T-cell (primary cell): ENCODE data around the gene CDK5RAP1. TPM values are rescaled to one million over a fixed set of nuclear protein-coding genes. Genes with fewer than 3 reads are reported as not detected.

Source experiments
- ATAC-seq, 4 experiments: fragments of 200-7000 bp in 3 of 4; fragments of 150-1000 bp in 1 of 4; cut with Tn5 transposase; replicated peaks in 1 of 4; 1 replicate in 3 of 4; 2 replicates in 1 of 4; pipeline ENCODE4 v1.10.0; 2021; ENCODE audit warnings: moderate library complexity in 3 of 4, mild to moderate bottlenecking in 2 of 4, moderate number of reproducible peaks in 1 of 4
- CTCF ChIA-PET, 2 donors: fragments of 300-600 bp; sonication (Branson Sonifier 250); formaldehyde crosslinking; loops; one replicate each; lab custom pipeline; 2022; ENCODE audit warnings: antibody characterized with exemption in 2 of 2; lab: Charles Lee
- POLR2A ChIA-PET, 2 donors: fragments of 300-600 bp; sonication (Branson Sonifier 250); formaldehyde crosslinking; loops; one replicate each; lab custom pipeline; 2022; ENCODE audit warnings: antibody characterized with exemption in 2 of 2; lab: Charles Lee
- DNase-seq, 35 experiments: peaks; one replicate each; pipeline versions ENCODE4 v3.0.0 to v3.0.0-alpha.2; 2013 to 2023
- H3K27ac ChIP-seq: one replicate; pipeline ENCODE4 v1.5.1; 2013; ENCODE audit warnings: low read length
- H3K27me3 ChIP-seq, 2 experiments: replicated peaks in 1 of 2; 1 replicate in 1 of 2; 2 replicates in 1 of 2; pipeline versions ENCODE4 v1.6.1 to v1.7.0; 2013; ENCODE audit warnings: low read length in 1 of 2, mixed read lengths in 1 of 2; ENCODE audit not compliant: control insufficient read depth in 2 of 2, insufficient read depth in 2 of 2; ENCODE audit errors: extremely low read depth in 1 of 2
- H3K36me3 ChIP-seq, 2 donors: 1 replicate in 1 of 2; 2 replicates in 1 of 2; pipeline versions ENCODE4 v1.6.1 to v1.7.0; 2013; ENCODE audit warnings: low read length in 1 of 2; ENCODE audit not compliant: control insufficient read depth in 2 of 2, insufficient read depth in 1 of 2; ENCODE audit errors: extremely low read depth in 1 of 2
- H3K4me1 ChIP-seq, 2 experiments: 1 replicate in 1 of 2; 2 replicates in 1 of 2; pipeline versions ENCODE4 v1.6.1 to v1.7.0; 2013; ENCODE audit warnings: low read length in 2 of 2, mixed read lengths in 1 of 2; ENCODE audit not compliant: insufficient read depth in 2 of 2, control insufficient read depth in 1 of 2; ENCODE audit errors: extremely low read depth in 1 of 2
- H3K4me3 ChIP-seq, 2 donors: 1 replicate in 1 of 2; 2 replicates in 1 of 2; pipeline versions ENCODE4 v1.5.1 to v1.7.0; 2013; ENCODE audit warnings: mild to moderate bottlenecking in 2 of 2, low read length in 1 of 2, moderate library complexity in 1 of 2; ENCODE audit not compliant: control insufficient read depth in 1 of 2; ENCODE audit errors: extremely low read depth in 1 of 2
- H3K9me3 ChIP-seq: 2 replicates; pipeline ENCODE4 v1.7.0; 2013
- H3K27ac Mint-ChIP-seq, 2 donors: one replicate each; pipeline ENCODE4 v1.8.0; 2020 to 2021; ENCODE audit warnings: mild to moderate bottlenecking in 2 of 2, mixed read lengths in 2 of 2
- H3K27me3 Mint-ChIP-seq, 2 donors: one replicate each; pipeline ENCODE4 v1.8.0; 2021 to 2022; ENCODE audit warnings: mixed read lengths in 2 of 2
- H3K36me3 Mint-ChIP-seq: one replicate; pipeline ENCODE4 v1.8.0; 2021; ENCODE audit warnings: mixed read lengths
- H3K4me1 Mint-ChIP-seq, 3 donors: one replicate each; pipeline ENCODE4 v1.8.0; 2020 to 2022; ENCODE audit warnings: mixed read lengths in 3 of 3, mild to moderate bottlenecking in 1 of 3
- H3K4me3 Mint-ChIP-seq, 3 donors: one replicate each; pipeline ENCODE4 v1.8.0; 2020 to 2022; ENCODE audit warnings: mild to moderate bottlenecking in 3 of 3, mixed read lengths in 3 of 3, moderate library complexity in 3 of 3
- H3K9me3 Mint-ChIP-seq, 3 donors: one replicate each; pipeline ENCODE4 v1.8.0; 2020 to 2022; ENCODE audit warnings: mixed read lengths in 3 of 3
- WGBS: methylation state at CpG from one replicate; pipeline ENCODE4 v1.1.5; 2013; ENCODE audit warnings: missing lambda C conversion rate; ENCODE audit not compliant: insufficient coverage; 5-methylcytosine and 5-hydroxymethylcytosine counted together
- total RNA-seq, 35 experiments: library from RNA in 6 of 35; stranded (reverse) in 6 of 35; fragments of 120-200 nt in 1 of 35; gene quantifications; one replicate each; pipeline versions ENCODE4 v1.2.1 to v1.2.4 and lab custom pipeline; 2013 to 2026

The CDK5RAP1 gene
- total RNA-seq, 5 donors from 2014 or later (not counting 1 experiment from before 2014, with no cell fraction given): 42.1 to 54.3 (median 49.1) TPM

DNA sequence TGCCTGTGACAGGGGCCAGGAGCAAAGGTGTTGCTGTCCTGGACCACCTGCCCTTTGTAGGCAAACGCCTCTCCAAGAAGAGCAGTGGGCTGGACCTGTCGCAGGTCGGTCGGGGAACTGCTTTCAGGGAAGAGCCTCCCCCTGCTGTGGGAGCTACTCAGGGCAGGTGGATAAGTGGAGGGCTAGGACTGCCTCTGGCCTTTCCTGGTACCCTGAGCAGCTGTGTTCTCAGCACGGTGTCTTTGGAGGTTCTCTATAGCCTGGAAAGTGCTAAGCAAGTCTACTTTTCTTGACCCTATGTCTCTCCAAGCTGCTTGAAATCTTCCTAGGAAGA is 83.3 kb downstream of the CDK5RAP1 start:
- Histone ChIP-seq H3K4me1 (no peaks in the 10 kb centered on the region), H3K36me3 (no peaks in the 10 kb centered on the region), H3K4me3 (no peak overlapping the region), H3K27me3 (peaks cover 0 to 54% of the 10 kb centered on the region in 2 experiments), H3K9me3 (no peaks in the 10 kb centered on the region), H3K27ac (no peak overlapping the region)
- POLR2A ChIA-PET: no interaction called here
- CTCF ChIA-PET: no interaction called here
- 42% methylated on average over 5 of the region's 5 CpGs for WGBS
- H3K36me3 Mint-ChIP-seq: no peaks in the 10 kb centered on the region
- no peak for DNase-seq
- no peak overlapping the region for H3K27ac Mint-ChIP-seq
- H3K4me3 Mint-ChIP-seq: no peak overlapping the region
- no peaks in the 10 kb centered on the region for H3K9me3 Mint-ChIP-seq
- ATAC-seq: no peak
- H3K4me1 Mint-ChIP-seq: no peaks in the 10 kb centered on the region
- peaks cover 4 to 23% of the 10 kb centered on the region in 2 donors for H3K27me3 Mint-ChIP-seq

GRCh38 chr20:33317424-33318095 is 83.8 kb downstream of the CDK5RAP1 start:
- H3K27me3 Mint-ChIP-seq: peaks cover 0 to 22% of the 10 kb centered on the region in 2 donors
- H3K4me1 Mint-ChIP-seq: no peaks in the 10 kb centered on the region
- POLR2A ChIA-PET: no interaction called here
- CTCF ChIA-PET: no interaction called here
- Histone ChIP-seq H3K9me3 (no peaks in the 10 kb centered on the region), H3K4me1 (no peaks in the 10 kb centered on the region), H3K4me3 (no peak overlapping the region), H3K27ac (no peak overlapping the region), H3K36me3 (no peaks in the 10 kb centered on the region), H3K27me3 (peaks cover 0 to 50% of the 10 kb centered on the region in 2 experiments)
- no peaks in the 10 kb centered on the region for H3K9me3 Mint-ChIP-seq
- H3K36me3 Mint-ChIP-seq: no peaks in the 10 kb centered on the region
- 88% methylated on average over 13 of the region's 14 CpGs for WGBS
- ATAC-seq: no peak
- no peak overlapping the region for H3K27ac Mint-ChIP-seq
- H3K4me3 Mint-ChIP-seq: no peak overlapping the region
- no peak for DNase-seq

DNA sequence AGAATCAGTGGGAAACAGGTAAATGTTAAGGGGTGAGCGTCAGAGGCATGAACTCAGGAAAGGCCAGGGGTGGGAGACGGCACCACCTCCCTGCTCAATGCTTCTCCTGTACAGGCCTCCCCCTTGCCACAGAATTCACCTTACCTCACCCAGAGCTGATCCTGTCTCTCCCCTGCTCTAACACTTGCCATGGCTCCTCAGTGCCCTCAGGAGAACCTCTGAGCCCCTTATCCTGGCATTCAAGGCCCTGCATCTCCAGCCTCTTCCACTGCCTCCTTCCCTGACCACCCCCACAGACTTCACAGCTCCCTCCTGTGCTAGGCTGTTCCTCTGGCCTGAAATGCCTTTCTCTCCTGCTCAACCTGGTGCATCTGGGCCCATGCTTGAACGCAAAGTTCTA is 84.4 kb downstream of the CDK5RAP1 start:
- Histone ChIP-seq H3K9me3 (no peaks in the 10 kb centered on the region), H3K36me3 (no peaks in the 10 kb centered on the region), H3K27me3 (peaks cover 0 to 49% of the 10 kb centered on the region in 2 experiments), H3K4me3 (no peak overlapping the region), H3K4me1 (no peaks in the 10 kb centered on the region), H3K27ac (no peak overlapping the region)
- ChIA-PET CTCF (interaction anchor here in 1 of 2 donors (0.6 kb wide), 1 partner anchor 1724 kb away, joined by 3 read pairs; no protein-coding TSS in a partner anchor), POLR2A (no interaction called here)
- Mint-ChIP-seq H3K9me3 (no peaks in the 10 kb centered on the region), H3K36me3 (no peaks in the 10 kb centered on the region), H3K4me3 (no peak overlapping the region), H3K4me1 (no peaks in the 10 kb centered on the region), H3K27ac (no peak overlapping the region), H3K27me3 (peaks cover 0 to 16% of the 10 kb centered on the region in 2 donors)
- no peak for ATAC-seq
- DNase-seq: no peak
- 67% methylated on average over 2 of the region's 3 CpGs for WGBS

GRCh38 chr20:33316343-33316742 is 85.0 kb downstream of the CDK5RAP1 start:
- no peak overlapping the region for H3K4me3 Mint-ChIP-seq
- ChIA-PET CTCF (interaction anchor here (0.6 to 1.0 kb wide), 2 partner anchors 22 to 1723 kb away, joined by 3 read pairs; no protein-coding TSS in a partner anchor), POLR2A (no interaction called here)
- DNase-seq (no peak), ATAC-seq (no peak)
- Histone ChIP-seq H3K36me3 (no peaks in the 10 kb centered on the region), H3K9me3 (no peaks in the 10 kb centered on the region), H3K27me3 (peaks cover 0 to 50% of the 10 kb centered on the region in 2 experiments), H3K27ac (no peak overlapping the region), H3K4me3 (no peak overlapping the region), H3K4me1 (no peaks in the 10 kb centered on the region)
- peaks cover 0 to 13% of the 10 kb centered on the region in 2 donors for H3K27me3 Mint-ChIP-seq
- 70% methylated on average over 5 of the region's 5 CpGs for WGBS
- H3K4me1 Mint-ChIP-seq: no peaks in the 10 kb centered on the region
- no peak overlapping the region for H3K27ac Mint-ChIP-seq
- H3K9me3 Mint-ChIP-seq: no peaks in the 10 kb centered on the region
- H3K36me3 Mint-ChIP-seq: no peaks in the 10 kb centered on the region

DNA sequence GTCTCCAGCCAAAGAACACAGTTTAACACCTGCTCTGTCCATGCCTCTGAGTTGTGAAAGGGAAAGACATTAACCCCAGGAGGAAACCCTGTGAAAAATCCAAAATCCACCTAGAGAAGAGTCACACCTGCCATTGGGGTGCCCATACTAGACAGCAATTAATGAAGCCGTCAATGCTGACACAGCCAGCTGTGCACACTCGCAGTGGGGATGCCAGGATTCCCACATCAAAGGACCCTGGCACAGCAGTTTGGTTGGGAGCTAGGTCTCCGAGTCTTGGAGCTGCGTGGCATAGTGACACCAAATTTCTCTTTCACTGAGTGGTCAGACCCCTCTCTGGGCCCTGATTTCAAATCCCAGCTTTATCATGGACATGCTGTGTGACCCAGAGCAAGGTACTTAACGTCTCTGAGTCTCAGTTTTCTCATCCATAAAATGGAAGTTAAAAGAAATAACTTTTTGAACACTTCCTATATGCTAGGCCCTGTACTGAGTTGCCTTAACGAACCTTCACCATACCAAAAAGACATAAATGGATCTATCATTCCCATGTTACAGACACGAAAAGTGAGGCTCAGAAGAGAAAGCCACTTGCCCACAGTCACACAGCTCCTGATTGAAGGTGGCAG is 87.5 kb downstream of the CDK5RAP1 start:
- Mint-ChIP-seq H3K4me3 (no peak overlapping the region), H3K4me1 (no peaks in the 10 kb centered on the region), H3K27me3 (peaks cover 3 to 7% of the 10 kb centered on the region in 2 donors), H3K36me3 (no peaks in the 10 kb centered on the region), H3K27ac (no peak overlapping the region), H3K9me3 (no peaks in the 10 kb centered on the region)
- Histone ChIP-seq H3K4me3 (no peak overlapping the region), H3K27ac (no peak overlapping the region), H3K36me3 (no peaks in the 10 kb centered on the region), H3K27me3 (peaks cover 0 to 41% of the 10 kb centered on the region in 2 experiments), H3K4me1 (no peaks in the 10 kb centered on the region), H3K9me3 (no peaks in the 10 kb centered on the region)
- POLR2A ChIA-PET: no interaction called here
- ATAC-seq: no peak
- CTCF ChIA-PET: no interaction called here
- 32% methylated on average over 5 of the region's 7 CpGs for WGBS
- no peak for DNase-seq

- H3K4me3 Mint-ChIP-seq: no peak overlapping the region
- Histone ChIP-seq H3K9me3 (no peaks in the 10 kb centered on the region), H3K4me1 (no peaks in the 10 kb centered on the region), H3K36me3 (no peaks in the 10 kb centered on the region), H3K27me3 (peaks cover 0 to 35% of the 10 kb centered on the region in 2 experiments), H3K27ac (no peak overlapping the region), H3K4me3 (no peak overlapping the region)
- ChIA-PET POLR2A (no interaction called here), CTCF (no interaction called here)
- no peaks in the 10 kb centered on the region for H3K9me3 Mint-ChIP-seq
- no peak for DNase-seq
- no peak overlapping the region for H3K27ac Mint-ChIP-seq
- no peaks in the 10 kb centered on the region for H3K4me1 Mint-ChIP-seq
- H3K36me3 Mint-ChIP-seq: no peaks in the 10 kb centered on the region
- ATAC-seq: no peak
- H3K27me3 Mint-ChIP-seq: peaks cover 3 to 5% of the 10 kb centered on the region in 2 donors
- WGBS: 89% methylated on average over 6 of the region's 11 CpGs
These were observed 88.7 kb downstream of the CDK5RAP1 start for GRCh38 chr20:33312583-33312982.
